H1 (cell line): ENCODE measurements around the gene MPHOSPH9. TPM values are rescaled to one million over a fixed set of nuclear protein-coding genes. Genes with fewer than 3 reads are reported as not detected.

ENCODE experiments used
- CTCF ChIA-PET: fragments of 300-600 bp; sonication (Branson Sonifier 250); formaldehyde crosslinking; loops from one replicate; lab custom pipeline; 2021; ENCODE audit not compliant: partially characterized antibody; lab: Charles Lee
- POLR2A ChIA-PET: fragments of 300-600 bp; sonication (Branson Sonifier 250); formaldehyde crosslinking; loops from one replicate; lab custom pipeline; 2021; ENCODE audit warnings: inconsistent platforms; ENCODE audit not compliant: partially characterized antibody; lab: Charles Lee
- DNase-seq, 2 experiments: peaks; one replicate each; pipeline versions ENCODE4 v3.0.0 to v3.0.0-alpha.2; 2010 to 2022; ENCODE audit warnings: low spot score in 2 of 2, low read depth in 1 of 2, mixed read lengths in 1 of 2
- FAIRE-seq: peaks from 2 replicates; lab custom pipeline; 2011; peaks lifted over from hg19 to GRCh38; lab: Jason Lieb, UNC
- H2AFZ ChIP-seq: 2 replicates; pipeline ENCODE4 v1.8.1; 2012; ENCODE audit warnings: low read length, inconsistent platforms
- H2AK5ac ChIP-seq: 2 replicates; pipeline ENCODE4 v1.6.1; 2013; ENCODE audit warnings: low read depth, low read length
- H2BK120ac ChIP-seq: replicated peaks from 2 replicates; pipeline ENCODE3; 2013; ENCODE audit warnings: low read depth, low read length, inconsistent platforms
- H2BK12ac ChIP-seq: 2 replicates; pipeline ENCODE4 v1.6.1; 2013; ENCODE audit warnings: low read depth, low read length
- H2BK15ac ChIP-seq: 2 replicates; pipeline ENCODE4 v1.6.1; 2013; ENCODE audit warnings: low read length
- H2BK20ac ChIP-seq: 2 replicates; pipeline ENCODE4 v1.6.1; 2013; ENCODE audit warnings: low read length
- H2BK5ac ChIP-seq: 2 replicates; pipeline ENCODE4 v1.6.1; 2013; ENCODE audit warnings: low read depth, low read length
- H3K14ac ChIP-seq: 2 replicates; pipeline ENCODE4 v1.6.1; 2013; ENCODE audit warnings: inconsistent platforms; ENCODE audit not compliant: insufficient read length
- H3K18ac ChIP-seq: 2 replicates; pipeline ENCODE4 v1.6.1; 2013; ENCODE audit warnings: low read length; ENCODE audit errors: extremely low read depth
- H3K23ac ChIP-seq: 2 replicates; pipeline ENCODE4 v1.6.1; 2013; ENCODE audit warnings: inconsistent platforms; ENCODE audit not compliant: insufficient read length
- H3K23me2 ChIP-seq: 2 replicates; pipeline ENCODE4 v1.6.1; 2013; ENCODE audit warnings: low read depth, low read length
- H3K27ac ChIP-seq: 2 replicates; pipeline ENCODE4 v1.6.1; 2011; ENCODE audit warnings: low read depth, low read length, inconsistent platforms
- H3K27me3 ChIP-seq, 4 experiments: replicated peaks in 1 of 4; 1 replicate in 1 of 4; 2 replicates in 3 of 4; pipeline versions ENCODE4 v1.6.1 to v1.8.1; 2011 to 2013; ENCODE audit warnings: low read length in 3 of 4, mild to moderate bottlenecking in 3 of 4, inconsistent platforms in 2 of 4, mixed read lengths in 2 of 4, moderate library complexity in 1 of 4; ENCODE audit not compliant: control insufficient read depth in 3 of 4, insufficient read depth in 3 of 4; ENCODE audit errors: extremely low read depth in 1 of 4
- H3K36me3 ChIP-seq, 4 experiments: 2 replicates each; pipeline versions ENCODE4 v1.6.1 to v1.8.1; 2011 to 2013; ENCODE audit warnings: mild to moderate bottlenecking in 4 of 4, low read length in 3 of 4, moderate library complexity in 2 of 4, control low read depth in 1 of 4, inconsistent platforms in 1 of 4; ENCODE audit not compliant: insufficient read depth in 4 of 4, control insufficient read depth in 2 of 4
- H3K4ac ChIP-seq: replicated peaks from 2 replicates; pipeline ENCODE3; 2013; ENCODE audit warnings: low read length, low read depth, mixed read lengths, inconsistent platforms; ENCODE audit not compliant: insufficient read length
- H3K4me1 ChIP-seq, 4 experiments: replicated peaks in 1 of 4; 1 replicate in 1 of 4; 2 replicates in 3 of 4; pipeline versions ENCODE4 v1.6.1 to v1.8.1; 2011 to 2013; ENCODE audit warnings: low read length in 3 of 4, inconsistent platforms in 2 of 4, mixed read lengths in 1 of 4; ENCODE audit not compliant: insufficient read depth in 4 of 4, control insufficient read depth in 3 of 4
- H3K4me2 ChIP-seq, 2 experiments: 2 replicates each; pipeline versions ENCODE4 v1.6.1 to v1.8.1; 2011 to 2013; ENCODE audit warnings: low read depth in 2 of 2, low read length in 2 of 2, control low read depth in 1 of 2, inconsistent platforms in 1 of 2, mild to moderate bottlenecking in 1 of 2; ENCODE audit not compliant: insufficient read depth in 1 of 2
- H3K4me3 ChIP-seq, 4 experiments: fragments of 200-600, 300-600 bp in 1 of 4; sonication (generic), shearing (Covaris generic), sonication (Bioruptor Twin) in 1 of 4; 2 replicates each; pipeline versions ENCODE4 v1.5.1 to v1.8.1; 2011 to 2016; ENCODE audit warnings: low read length in 4 of 4, low read depth in 3 of 4, control low read depth in 2 of 4, inconsistent platforms in 2 of 4, mild to moderate bottlenecking in 2 of 4, mixed read lengths in 1 of 4, moderate library complexity in 1 of 4; ENCODE audit not compliant: insufficient read depth in 2 of 4; ENCODE audit errors: extremely low read depth in 1 of 4
- H3K56ac ChIP-seq: replicated peaks from 2 replicates; pipeline ENCODE3; 2013; ENCODE audit warnings: low read depth, mild to moderate bottlenecking, mixed read lengths, low read length, inconsistent platforms; ENCODE audit not compliant: insufficient read length
- H3K79me1 ChIP-seq: 2 replicates; pipeline ENCODE4 v1.6.1; 2013; ENCODE audit warnings: low read depth, low read length, control low read depth
- H3K79me2 ChIP-seq, 2 experiments: 2 replicates each; pipeline versions ENCODE4 v1.6.1 to v1.8.1; 2012 to 2013; ENCODE audit warnings: low read length in 2 of 2, mild to moderate bottlenecking in 2 of 2, inconsistent platforms in 1 of 2; ENCODE audit not compliant: insufficient read depth in 2 of 2, control insufficient read depth in 1 of 2
- H3K9ac ChIP-seq, 4 experiments: replicated peaks in 1 of 4; 1 replicate in 1 of 4; 2 replicates in 3 of 4; pipeline versions ENCODE4 v1.6.1 to v1.8.1; 2011 to 2013; ENCODE audit warnings: low read depth in 3 of 4, low read length in 3 of 4, control low read depth in 2 of 4, mild to moderate bottlenecking in 2 of 4, moderate library complexity in 2 of 4, inconsistent platforms in 1 of 4; ENCODE audit errors: extremely low read depth in 1 of 4
- H3K9me3 ChIP-seq, 2 experiments: 2 replicates each; pipeline versions ENCODE4 v1.6.1 to v1.8.1; 2012 to 2013; ENCODE audit warnings: mild to moderate bottlenecking in 2 of 2, moderate library complexity in 2 of 2, control low read depth in 1 of 2, inconsistent platforms in 1 of 2, low read depth in 1 of 2, low read length in 1 of 2, mixed read lengths in 1 of 2; ENCODE audit not compliant: insufficient read depth in 2 of 2
- H4K20me1 ChIP-seq, 2 experiments: replicated peaks in 1 of 2; 2 replicates each; pipeline versions ENCODE3 to v1.8.1; 2011 to 2013; ENCODE audit warnings: inconsistent platforms in 2 of 2, low read length in 2 of 2, mild to moderate bottlenecking in 1 of 2; ENCODE audit not compliant: insufficient read depth in 2 of 2, control insufficient read depth in 1 of 2
- H4K5ac ChIP-seq: 2 replicates; pipeline ENCODE4 v1.6.1; 2013; ENCODE audit warnings: low read length, low read depth, mixed read lengths, inconsistent platforms; ENCODE audit not compliant: insufficient read length
- H4K8ac ChIP-seq: 2 replicates; pipeline ENCODE4 v1.8.0; 2013; ENCODE audit warnings: mild to moderate bottlenecking, moderate library complexity, low read length, inconsistent platforms; ENCODE audit not compliant: insufficient read depth; ENCODE audit errors: extremely low read depth
- H4K91ac ChIP-seq: replicated peaks from 2 replicates; pipeline ENCODE3; 2013; ENCODE audit warnings: low read length, mixed read lengths, inconsistent platforms; ENCODE audit not compliant: insufficient read length
- RAD21 ChIP-seq, 2 experiments: IDR thresholded peaks in 1 of 2; conservative IDR thresholded peaks in 1 of 2; 2 replicates each; pipeline ENCODE4 v1.6.1; 2011; ENCODE audit warnings: low read depth in 2 of 2, low read length in 2 of 2, improper control_type of control experiment in 1 of 2, inconsistent platforms in 1 of 2, mild to moderate bottlenecking in 1 of 2, moderate library complexity in 1 of 2
- SIN3A ChIP-seq, 2 experiments: IDR thresholded peaks in 1 of 2; conservative IDR thresholded peaks in 1 of 2; 2 replicates each; pipeline ENCODE4 v1.6.1; 2011 to 2012; ENCODE audit warnings: low read length in 2 of 2, improper control_type of control experiment in 1 of 2, low read depth in 1 of 2, mild to moderate bottlenecking in 1 of 2
- TBP ChIP-seq: IDR thresholded peaks from 2 replicates; pipeline ENCODE4 v1.6.1; 2011; ENCODE audit warnings: low read depth, low read length, improper control_type of control experiment
- WGBS, 2 experiments: shearing (Covaris generic) in 1 of 2; methylation state at CpG; one replicate each; pipeline versions ENCODE4 v1.1.6 to v1.1.7; 2013 to 2015; ENCODE audit warnings: low lambda C conversion rate in 2 of 2, mixed read lengths in 2 of 2, inconsistent platforms in 1 of 2, low coverage in 1 of 2, missing lambda C conversion rate in 1 of 2; ENCODE audit not compliant: insufficient replicate concordance in 2 of 2, insufficient coverage in 1 of 2, insufficient read length in 1 of 2; ENCODE audit errors: extremely low coverage in 1 of 2, missing lambda C conversion rate in 1 of 2; 5-methylcytosine and 5-hydroxymethylcytosine counted together
- polyA plus RNA-seq, 7 experiments: library from polyadenylated mRNA; depleted of rRNA in 3 of 7; stranded (reverse) in 5 of 7; unstranded in 2 of 7; fragments of >200 nt in 5 of 7; fragments of 200-250 nt in 2 of 7; gene quantifications; 1 replicate in 5 of 7; 2 replicates in 1 of 7; 4 replicates in 1 of 7; pipeline versions ENCODE4 v1.2.1 to v1.2.3, GENCODE V29; 2011 to 2013; ENCODE audit warnings: missing spikeins in 2 of 7, mixed read lengths in 2 of 7
- total RNA-seq: library from RNA; stranded (reverse); fragmentation: NEBNext Ultra II Directional; extraction: Animal tissue kit (Norgen Biotek cat#: 25700); gene quantifications from 2 replicates; pipeline ENCODE4 v1.2.1, GENCODE V29; 2021

Gene MPHOSPH9
- total and polyA plus RNA-seq, 2 of the 8 experiments (the other 6 are each of a cell fraction or from before 2014, with no cell fraction given) = 8.8 to 48.8 TPM

GRCh38 chr12:123280971-123281370 is 48.0 kb upstream of the MPHOSPH9 start:
- no peak for DNase-seq
- no peak overlapping the region for H2BK12ac ChIP-seq
- POLR2A ChIA-PET = interaction anchor here (0.7 to 2.5 kb wide), 2 partner anchors 12 to 134 kb away, joined by 5 to 8 read pairs; no protein-coding TSS in a partner anchor
- no peak overlapping the region for H3K18ac ChIP-seq
- H3K36me3 ChIP-seq = no peaks in the 10 kb centered on the region
- no peaks in the 10 kb centered on the region for H3K27me3 ChIP-seq
- H3K4ac ChIP-seq = no peak overlapping the region
- H2BK15ac ChIP-seq = no peak overlapping the region
- H3K9ac ChIP-seq = no peak overlapping the region
- H4K5ac ChIP-seq = no peak overlapping the region
- H2BK120ac ChIP-seq = no peak overlapping the region
- H4K8ac ChIP-seq = no peak overlapping the region
- FAIRE-seq = no peak
- no peak overlapping the region for H2AK5ac ChIP-seq
- H3K23ac ChIP-seq = no peak overlapping the region
- no peak overlapping the region for H4K91ac ChIP-seq
- no peaks in the 10 kb centered on the region for H3K9me3 ChIP-seq
- H2AFZ ChIP-seq = no peak overlapping the region
- no peaks in the 10 kb centered on the region for H3K23me2 ChIP-seq
- no peak overlapping the region for H3K4me3 ChIP-seq
- no peak overlapping the region for H2BK20ac ChIP-seq
- no peak overlapping the region for H3K56ac ChIP-seq
- no peak overlapping the region for H3K27ac ChIP-seq
- H4K20me1 ChIP-seq = no peaks in the 10 kb centered on the region
- CTCF ChIA-PET = interaction anchor here (0.6 to 1.8 kb wide), 4 partner anchors 14 to 491 kb away, joined by 3 to 5 read pairs (median 3); no protein-coding TSS in a partner anchor
- no peaks in the 10 kb centered on the region for H3K4me1 ChIP-seq
- H3K4me2 ChIP-seq = no peak overlapping the region
- TF ChIP-seq SIN3A (conservative IDR thresholded peaks at IDR 0.05 in 1 of 2, IDR thresholded peaks at IDR 0.05 in 1 of 2; ENCODE audit: low read depth in 1 of 2, low read length in 2 of 2) (no peak), RAD21 (IDR thresholded peaks at IDR 0.05 in 1 of 2, conservative IDR thresholded peaks at IDR 0.05 in 1 of 2; ENCODE audit: low read depth in 2 of 2, low read length in 2 of 2) (no peak), TBP (no peak)
- TF ChIP-seq, all 59 proteins: peak for 0
- no peak overlapping the region for H2BK5ac ChIP-seq
- H3K79me2 ChIP-seq = no peaks in the 10 kb centered on the region
- no peaks in the 10 kb centered on the region for H3K79me1 ChIP-seq
- H3K14ac ChIP-seq = no peak overlapping the region
- 85% methylated on average over 2 of the region's 2 CpGs; no CpG with 5 or more reads in 1 of the 2 experiments for WGBS, 2 experiments
